GM12873 (cell line): ENCODE data around the gene SPINK2.

Experiments
- CTCF ChIP-seq: IDR thresholded peaks from 2 replicates; pipeline ENCODE4 v1.5.1; 2012; ENCODE audit warnings: low read depth, mild to moderate bottlenecking, moderate library complexity, low read length, control low read depth; ENCODE audit not compliant: insufficient read depth; ENCODE audit errors: missing control alignments

Gene SPINK2

GRCh38 chr4:56796211-56796610, 25.3 kb downstream of the SPINK2 start:
- TF ChIP-seq CTCF, result no peak

DNA sequence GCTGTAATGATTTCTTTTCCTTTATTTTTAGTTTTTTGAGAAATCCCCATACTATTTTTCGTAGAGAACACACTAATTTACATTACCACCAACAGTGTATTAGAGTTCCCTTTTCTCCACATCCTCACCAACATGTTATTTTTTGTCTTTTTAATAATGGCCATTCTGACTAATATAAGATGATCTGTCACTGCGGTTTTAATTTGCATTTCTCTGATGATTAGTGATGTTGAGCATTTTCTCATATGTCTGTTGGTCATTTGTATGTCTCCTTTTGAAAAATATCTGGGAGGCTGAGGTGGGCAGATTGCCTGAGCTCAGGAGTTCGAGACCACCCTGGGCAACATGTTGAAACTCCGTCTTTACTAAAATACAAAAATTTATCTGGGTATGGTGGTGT, 30.2 kb downstream of the SPINK2 start:
- TF ChIP-seq CTCF, result no peak

DNA sequence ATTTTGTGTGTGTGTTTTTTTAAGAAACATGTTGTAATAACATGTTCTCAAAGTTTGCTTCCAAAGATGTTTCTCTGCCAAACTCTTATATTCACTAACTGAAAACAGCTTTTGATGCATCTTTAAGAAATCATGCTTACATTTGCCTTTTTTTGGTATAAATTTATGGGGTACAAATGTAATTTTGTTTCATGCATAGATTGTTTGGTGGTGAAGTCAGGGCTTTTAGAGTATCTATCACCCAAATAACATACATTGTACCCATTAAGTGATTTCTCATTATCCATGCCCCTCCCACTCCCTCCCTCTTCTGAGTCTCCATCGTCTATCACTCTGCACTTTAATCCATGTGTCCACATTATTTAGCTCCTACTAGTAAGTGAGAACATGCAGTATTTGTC, 30.8 kb downstream of the SPINK2 start:
- TF ChIP-seq CTCF, result no peak

DNA sequence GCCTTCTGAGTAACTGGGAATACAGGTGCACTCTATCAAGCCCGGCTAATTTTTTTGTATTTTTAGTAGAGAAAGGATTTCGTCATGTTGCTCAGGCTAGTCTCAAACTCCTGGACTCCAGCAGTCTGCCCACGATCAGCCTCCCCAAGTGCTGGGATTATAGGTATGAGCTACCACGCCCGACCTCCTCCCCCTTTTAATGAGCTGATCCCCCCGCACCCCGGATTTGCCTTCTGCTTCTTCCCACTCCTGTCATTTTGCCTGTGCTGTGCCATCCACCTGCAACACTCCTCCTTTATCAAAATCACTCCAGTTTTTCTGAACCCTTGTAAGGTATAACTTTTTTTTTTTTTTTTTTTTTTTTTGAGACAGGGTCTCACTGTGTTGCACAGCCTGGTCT, 33.4 kb downstream of the SPINK2 start:
- TF ChIP-seq CTCF, result no peak

- TF ChIP-seq CTCF, result no peak
Observed at GRCh38 chr4:56787380-56787779, 34.1 kb downstream of the SPINK2 start.

GRCh38 chr4:56786955-56787354, 34.5 kb downstream of the SPINK2 start:
- no peak for TF ChIP-seq CTCF

DNA sequence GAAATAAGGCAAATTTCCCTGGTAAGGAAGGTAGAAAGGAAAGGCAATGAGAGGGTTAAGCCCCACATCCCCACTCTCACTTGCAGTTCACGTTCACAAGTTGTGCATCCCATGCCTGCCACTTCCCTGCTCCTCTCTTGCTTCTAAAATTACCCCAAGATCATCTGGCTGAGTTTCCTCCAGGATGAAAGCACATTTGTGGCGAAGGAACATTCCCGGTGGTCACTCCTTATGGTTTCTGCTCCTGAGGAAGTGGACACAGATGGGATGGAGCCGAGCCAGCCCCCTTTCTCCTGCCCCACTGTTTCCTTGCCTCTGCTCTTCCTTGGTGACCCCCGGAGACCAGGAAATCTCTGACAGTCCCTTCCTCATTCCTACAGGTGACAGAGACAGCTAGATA, 37.5 kb downstream of the SPINK2 start:
- no peak for TF ChIP-seq CTCF
